Upper lobe of left lung (tissue), 4 donors: ENCODE data around the gene STX1A.

Experiments
- CTCF ChIP-seq, 6 experiments: fragments of 450-650 bp in 4 of 6; fragments of 200-600 bp in 2 of 6; sonication (generic) in 2 of 6; IDR thresholded peaks; one replicate each; pipeline ENCODE4 v1.5.1; 2016 to 2019; ENCODE audit warnings: antibody characterized with exemption in 6 of 6
- EP300 ChIP-seq, 4 donors: sonication (generic); formaldehyde crosslinking; IDR thresholded peaks; one replicate each; pipeline ENCODE4 v1.5.1; 2017; ENCODE audit warnings: antibody characterized with exemption in 4 of 4, control low read depth in 2 of 4
- POLR2A ChIP-seq, 4 donors: fragments of 450-650 bp; IDR thresholded peaks; one replicate each; pipeline ENCODE4 v1.5.1; 2016 to 2017; ENCODE audit warnings: antibody characterized with exemption in 4 of 4, mild to moderate bottlenecking in 2 of 4

- no peak for TF ChIP-seq CTCF (IDR thresholded peaks at IDR 0.05)
- TF ChIP-seq POLR2A (IDR thresholded peaks at IDR 0.05): no peak
- no peak for TF ChIP-seq EP300 (IDR thresholded peaks at IDR 0.05)
Observed at GRCh38 chr7:73685311-73685710, 34.2 kb downstream of the STX1A start.
